HepG2 (cell line): ENCODE results near the gene PPEF2. TPM values are rescaled to one million over a fixed set of nuclear protein-coding genes. Genes with fewer than 3 reads are reported as not detected.

Experiments
- ATF5 ChIP-seq: sonication (generic); formaldehyde crosslinking; IDR thresholded peaks from 2 replicates; pipeline ENCODE4 v1.4.0; 2020; ENCODE audit warnings: mild to moderate bottlenecking, low read depth, missing genetic modification reagents
- CHD2 ChIP-seq: IDR thresholded peaks from 2 replicates; pipeline ENCODE4 v1.6.1; 2011; ENCODE audit warnings: low read depth, low read length, improper control_type of control experiment
- EEA1 ChIP-seq: sonication (generic); formaldehyde crosslinking; IDR thresholded peaks from 2 replicates; pipeline ENCODE4 v1.5.1; 2020; ENCODE audit warnings: mild to moderate bottlenecking, missing genetic modification reagents, borderline replicate concordance
- HOXA3 ChIP-seq: sonication (generic); formaldehyde crosslinking; IDR thresholded peaks from 2 replicates; pipeline ENCODE4 v1.5.0; 2020; ENCODE audit warnings: missing genetic modification reagents
- MEIS2 ChIP-seq: sonication (generic); formaldehyde crosslinking; IDR thresholded peaks from 2 replicates; pipeline ENCODE4 v1.9.0; 2021; ENCODE audit warnings: mild to moderate bottlenecking, missing genetic modification reagents
- NCOR1 ChIP-seq: fragments of 200-600 bp; sonication (generic); IDR thresholded peaks from 2 replicates; pipeline ENCODE4 v1.7.0; 2017; ENCODE audit warnings: antibody characterized with exemption, low read length, borderline replicate concordance
- NR2F2 ChIP-seq: IDR thresholded peaks from 2 replicates; pipeline ENCODE4 v1.6.1; 2012; ENCODE audit warnings: low read depth, inconsistent platforms, borderline replicate concordance
- NR2F6 ChIP-seq, 2 experiments: IDR thresholded peaks; 2 replicates each; pipeline ENCODE4 v1.6.1; 2016; ENCODE audit warnings: antibody characterized with exemption in 1 of 2, mild to moderate bottlenecking in 1 of 2
- POGK ChIP-seq: sonication (generic); formaldehyde crosslinking; conservative IDR thresholded peaks from 2 replicates; pipeline ENCODE4 v1.8.0; 2022; ENCODE audit warnings: mild to moderate bottlenecking, moderate library complexity, missing genetic modification reagents
- RNF2 ChIP-seq: fragments of 450-650 bp; conservative IDR thresholded peaks from 2 replicates; pipeline ENCODE4 v1.6.1; 2016; ENCODE audit warnings: low read depth
- RXRB ChIP-seq: IDR thresholded peaks from 2 replicates; pipeline ENCODE4 v1.6.1; 2016; ENCODE audit warnings: borderline replicate concordance, missing genetic modification reagents, missing compliant biosample characterization
- SRSF9 ChIP-seq: fragments of 200-400 bp; formaldehyde crosslinking; IDR thresholded peaks from 2 replicates; pipeline ENCODE4 v1.6.1; 2018; ENCODE audit warnings: borderline replicate concordance, mild to moderate bottlenecking, low read depth, low read length; ENCODE audit not compliant: insufficient read depth, poor library complexity, severe bottlenecking
- STAG1 ChIP-seq: sonication (generic); formaldehyde crosslinking; IDR thresholded peaks from 2 replicates; pipeline ENCODE4 v1.4.0; 2020; ENCODE audit warnings: missing genetic modification reagents
- TARDBP ChIP-seq: sonication (generic); formaldehyde crosslinking; IDR thresholded peaks from 2 replicates; pipeline ENCODE4 v1.8.0; 2022; ENCODE audit warnings: mild to moderate bottlenecking, missing genetic modification reagents
- TBL1XR1 ChIP-seq: fragments of 150-350 bp; IDR thresholded peaks from 2 replicates; pipeline ENCODE4 v1.6.1; 2014; ENCODE audit warnings: borderline replicate concordance, low read length; ENCODE audit not compliant: partially characterized antibody
- TEAD3 ChIP-seq: optimal IDR thresholded peaks from 2 replicates; pipeline ENCODE3; 2016; ENCODE audit warnings: borderline replicate concordance
- THAP8 ChIP-seq: sonication (generic); formaldehyde crosslinking; IDR thresholded peaks from 2 replicates; pipeline ENCODE4 v1.5.1; 2020; ENCODE audit warnings: missing genetic modification reagents, mild to moderate bottlenecking, borderline replicate concordance
- TOPORS ChIP-seq: sonication (generic); formaldehyde crosslinking; IDR thresholded peaks from 2 replicates; pipeline ENCODE4 v1.8.0; 2023; ENCODE audit warnings: mild to moderate bottlenecking, missing genetic modification reagents
- ZFX ChIP-seq: sonication (generic); formaldehyde crosslinking; IDR thresholded peaks from 2 replicates; pipeline ENCODE4 v1.4.0; 2020; ENCODE audit warnings: mild to moderate bottlenecking, low read depth, missing genetic modification reagents, moderate library complexity
- ZNF362 ChIP-seq: sonication (generic); formaldehyde crosslinking; IDR thresholded peaks from 2 replicates; pipeline ENCODE4 v1.4.0; 2020; ENCODE audit warnings: missing genetic modification reagents, mild to moderate bottlenecking, borderline replicate concordance
- ZNF460 ChIP-seq: sonication (generic); formaldehyde crosslinking; IDR thresholded peaks from 2 replicates; pipeline ENCODE4 v1.5.1; 2020; ENCODE audit warnings: missing genetic modification reagents, mild to moderate bottlenecking, borderline replicate concordance
- ZNF549 ChIP-seq: sonication (generic); formaldehyde crosslinking; IDR thresholded peaks from 2 replicates; pipeline ENCODE4 v1.5.0; 2020; ENCODE audit warnings: missing genetic modification reagents
- ZNF557 ChIP-seq: sonication (generic); formaldehyde crosslinking; IDR thresholded peaks from 2 replicates; pipeline ENCODE4 v1.4.0; 2020; ENCODE audit warnings: missing genetic modification reagents
- ZNF761 ChIP-seq: sonication (generic); formaldehyde crosslinking; conservative IDR thresholded peaks from 2 replicates; pipeline ENCODE4 v1.4.0; 2020; ENCODE audit warnings: mild to moderate bottlenecking, missing genetic modification reagents
- ZNF883 ChIP-seq: sonication (generic); formaldehyde crosslinking; IDR thresholded peaks from 2 replicates; pipeline ENCODE4 v1.5.1; 2020; ENCODE audit warnings: mild to moderate bottlenecking, missing genetic modification reagents; ENCODE audit errors: not compliant biosample characterization
- polyA plus RNA-seq, 8 experiments: library from polyadenylated mRNA; depleted of rRNA in 3 of 8; stranded (reverse) in 7 of 8; unstranded in 1 of 8; fragments of >200 nt; fragmentation: Illumina TruSeq in 4 of 8; extraction: Trizol in 4 of 8; gene quantifications; 2 replicates each; pipeline versions ENCODE4 v1.2.1 to v1.2.3, GENCODE V29; 2011 to 2016; ENCODE audit warnings: low read depth in 4 of 8, missing spikeins in 1 of 8, mixed read lengths in 1 of 8; ENCODE audit not compliant: insufficient read depth in 1 of 8
- total RNA-seq, 5 experiments: library from RNA; depleted of rRNA; stranded (reverse); fragments of >200 nt; fragmentation: Illumina TruSeq; extraction: Trizol; gene quantifications; 2 replicates each; pipeline ENCODE4 v1.2.3, GENCODE V29; 2016; ENCODE audit warnings: low read depth in 1 of 5

PPEF2 gene
- total and polyA plus RNA-seq, 2 of the 13 experiments (the other 11 are each of a cell fraction or from before 2014, with no cell fraction given), result 0.01 TPM; not detected in 1

GRCh38 chr4:75895744-75896314, 6.4 kb downstream of the PPEF2 start (continued):
- TF ChIP-seq ZNF549 (CRISPR knock-in tag) (0 out of 2 replicates have a peak, but pooled peaks have one; percentile 58), TOPORS (no peak), ZNF362 (CRISPR knock-in tag) (peak; percentile 64; the same call in 1 of the 2 replicates), NR2F6 (IDR thresholded peaks at IDR 0.05) (0 out of 2 replicates have a peak, but pooled peaks have one; percentile 12), NR2F6 (CRISPR knock-in tag; IDR thresholded peaks at IDR 0.05) (peak; percentile 37; the same call in 1 of the 2 replicates), ZNF557 (no peak), POGK (CRISPR knock-in tag) (no peak), ZNF883 (CRISPR knock-in tag) (no peak), NCOR1 (peak; percentile 34; the same call in 1 of the 2 replicates), SRSF9 (no peak), HOXA3 (CRISPR knock-in tag) (no peak), TBL1XR1 (no peak), ZNF761 (no peak), TEAD3 (CRISPR knock-in tag) (peak; percentile 95), ZFX (CRISPR knock-in tag) (no peak), THAP8 (no peak), RNF2 (no peak), EEA1 (CRISPR knock-in tag) (no peak), RXRB (CRISPR knock-in tag) (no peak), MEIS2 (no peak), STAG1 (CRISPR knock-in tag) (peak; percentile 44), ZNF460 (CRISPR knock-in tag) (no peak), TARDBP (CRISPR knock-in tag) (no peak), CHD2 (no peak), NR2F2 (no peak), ATF5 (CRISPR knock-in tag) (no peak)
